Measurements from ENCODE around the gene NOP14.

DNA sequence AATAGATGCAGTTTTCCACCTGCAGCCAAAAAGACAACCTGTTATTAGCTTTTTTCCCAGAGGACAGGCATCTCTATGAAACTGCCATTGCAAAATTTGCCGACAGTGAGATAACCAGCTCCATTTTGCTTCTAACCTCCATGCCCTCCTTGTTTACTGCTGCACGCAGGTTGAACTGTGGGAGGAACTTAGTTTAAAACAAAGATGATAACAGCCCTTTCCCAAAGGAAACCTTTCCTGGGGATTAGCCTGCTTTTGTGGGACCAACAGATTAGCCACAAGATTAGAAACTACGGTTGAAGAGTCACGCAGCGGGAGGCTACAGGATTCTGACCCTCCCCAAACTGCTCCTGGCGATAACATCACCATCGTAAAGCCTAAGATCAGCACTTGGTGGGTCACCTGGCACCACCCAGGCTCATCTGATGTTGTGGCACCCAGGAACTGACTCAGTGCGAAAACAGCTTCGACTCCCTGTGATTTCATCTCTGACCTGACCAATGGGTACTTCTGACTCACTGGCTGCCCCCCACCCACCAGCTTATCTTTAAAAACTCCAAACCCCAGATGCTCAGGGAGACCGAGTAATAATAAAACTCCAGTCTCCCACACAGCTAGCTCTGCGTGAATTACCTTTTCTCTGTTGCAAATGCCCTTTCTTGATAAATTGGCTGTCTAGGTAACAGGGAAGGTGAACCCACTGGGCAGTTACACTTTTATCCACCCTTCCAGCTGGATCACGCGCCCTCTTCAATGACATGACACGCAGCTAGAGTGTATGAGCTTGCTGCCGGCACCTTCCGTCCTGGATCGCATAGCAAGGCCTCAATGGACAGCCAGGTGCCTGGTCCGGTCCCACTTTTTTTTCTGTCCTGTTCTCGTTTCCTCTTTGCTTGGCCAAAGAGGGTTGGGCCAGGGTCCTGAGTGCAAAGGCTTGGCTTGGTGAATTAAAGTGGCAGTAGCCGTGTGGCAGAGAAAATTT is 27.2 kb downstream of the NOP14 start:
- TF ChIP-seq, protein P1, sequence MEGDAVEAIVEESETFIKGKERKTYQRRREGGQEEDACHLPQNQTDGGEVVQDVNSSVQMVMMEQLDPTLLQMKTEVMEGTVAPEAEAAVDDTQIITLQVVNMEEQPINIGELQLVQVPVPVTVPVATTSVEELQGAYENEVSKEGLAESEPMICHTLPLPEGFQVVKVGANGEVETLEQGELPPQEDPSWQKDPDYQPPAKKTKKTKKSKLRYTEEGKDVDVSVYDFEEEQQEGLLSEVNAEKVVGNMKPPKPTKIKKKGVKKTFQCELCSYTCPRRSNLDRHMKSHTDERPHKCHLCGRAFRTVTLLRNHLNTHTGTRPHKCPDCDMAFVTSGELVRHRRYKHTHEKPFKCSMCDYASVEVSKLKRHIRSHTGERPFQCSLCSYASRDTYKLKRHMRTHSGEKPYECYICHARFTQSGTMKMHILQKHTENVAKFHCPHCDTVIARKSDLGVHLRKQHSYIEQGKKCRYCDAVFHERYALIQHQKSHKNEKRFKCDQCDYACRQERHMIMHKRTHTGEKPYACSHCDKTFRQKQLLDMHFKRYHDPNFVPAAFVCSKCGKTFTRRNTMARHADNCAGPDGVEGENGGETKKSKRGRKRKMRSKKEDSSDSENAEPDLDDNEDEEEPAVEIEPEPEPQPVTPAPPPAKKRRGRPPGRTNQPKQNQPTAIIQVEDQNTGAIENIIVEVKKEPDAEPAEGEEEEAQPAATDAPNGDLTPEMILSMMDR (IDR thresholded peaks at IDR 0.05): no peak
- TF ChIP-seq EZH2 (IDR thresholded peaks at IDR 0.05; ENCODE audit: borderline replicate concordance, insufficient read depth, low read depth, low read length, poor library complexity, severe bottlenecking): no peak
